ENCODE data around the gene ST8SIA4. TPM values are rescaled to one million over a fixed set of nuclear protein-coding genes. Genes with fewer than 3 reads are reported as not detected.

ST8SIA4 gene
- total and polyA plus RNA-seq, 10 of the 15 experiments (the other 5 are each of a cell fraction or from before 2014, with no cell fraction given) = 4.4 to 30.9 (median 19.5) TPM

- TF ChIP-seq ZBTB40 (IDR thresholded peaks at IDR 0.05; ENCODE audit: borderline replicate concordance) = no peak
- no peak for TF ChIP-seq PBX3 (IDR thresholded peaks at IDR 0.05; ENCODE audit: insufficient replicate concordance, low read depth, low read length)
- TF ChIP-seq DPF2 (IDR thresholded peaks at IDR 0.05) = 0 out of 2 replicates have a peak, but pooled peaks have one; percentile 44
- peak; percentile 46 to 57; a peak in 2 of 4 replicates for TF ChIP-seq EP300 (IDR thresholded peaks at IDR 0.05; ENCODE audit: borderline replicate concordance in 1 of 2, control insufficient read depth in 1 of 2, low read depth in 2 of 2, low read length in 2 of 2)
- TF ChIP-seq ZNF687 (IDR thresholded peaks at IDR 0.05) = peak; percentile 45; the same call in 1 of the 2 replicates
- TF ChIP-seq ATF7 (IDR thresholded peaks at IDR 0.05; ENCODE audit: low read depth) = peak; percentile 54
- TF ChIP-seq ZNF207 (IDR thresholded peaks at IDR 0.05; ENCODE audit: borderline replicate concordance) = no peak
- TF ChIP-seq HDGF (IDR thresholded peaks at IDR 0.05) = no peak
- no peak for TF ChIP-seq CHD1 (IDR thresholded peaks at IDR 0.05; ENCODE audit: low read depth, low read length)
- peak in 1 of 2 experiments; percentile 60; a peak in 1 of 4 replicates for TF ChIP-seq IKZF2 (IDR thresholded peaks at IDR 0.05)
- TF ChIP-seq JUNB (IDR thresholded peaks at IDR 0.05) = peak; percentile 87
- TF ChIP-seq ZNF622 (IDR thresholded peaks at IDR 0.05) = no peak
- no peak for TF ChIP-seq SIN3A (IDR thresholded peaks at IDR 0.05; ENCODE audit: low read depth, low read length)
- TF ChIP-seq IRF4 (IDR thresholded peaks at IDR 0.05; ENCODE audit: low read depth, low read length) = peak; percentile 55; the same call in 1 of the 2 replicates
- no peak for TF ChIP-seq ASH2L (IDR thresholded peaks at IDR 0.05; ENCODE audit: borderline replicate concordance, low read depth)
- no peak for TF ChIP-seq LARP7 (IDR thresholded peaks at IDR 0.05)
- no peak for TF ChIP-seq TAF1 (IDR thresholded peaks at IDR 0.05; ENCODE audit: borderline replicate concordance, low read depth, low read length)
- TF ChIP-seq NFXL1 (IDR thresholded peaks at IDR 0.05; ENCODE audit: borderline replicate concordance) = no peak
- TF ChIP-seq CEBPB (IDR thresholded peaks at IDR 0.05; ENCODE audit: borderline replicate concordance in 1 of 2, low read depth in 2 of 2, low read length in 2 of 2) = no peak; a peak in 1 of 4 replicates
- TF ChIP-seq RAD51 (IDR thresholded peaks at IDR 0.05) = no peak
- no peak for TF ChIP-seq HDAC6 (IDR thresholded peaks at IDR 0.05; ENCODE audit: unreplicated experiment)
- no peak for TF ChIP-seq YY1 (IDR thresholded peaks at IDR 0.05; ENCODE audit: low read depth, low read length)
- TF ChIP-seq POLR2AphosphoS5 (IDR thresholded peaks at IDR 0.05; ENCODE audit: low read length) = no peak
- TF ChIP-seq ESRRA (IDR thresholded peaks at IDR 0.05; ENCODE audit: low read length) = no peak
Measured at GRCh38 chr5:100890461-100891008, 12.5 kb downstream of the ST8SIA4 start (continued).

All from GM12878 (cell line).